DMS53 (cell line): Measurements from ENCODE around the gene SLC30A3.
"Not testable (repeated sequence)": the region's sequence is repeated elsewhere in the genome, so short reads cannot be mapped to it uniquely, and the experiment has no call there.

Source experiments
- DNase-seq: peaks from one replicate; lab custom pipeline; 2025; lab: John Stamatoyannopoulos, UW

Gene SLC30A3, protein sequence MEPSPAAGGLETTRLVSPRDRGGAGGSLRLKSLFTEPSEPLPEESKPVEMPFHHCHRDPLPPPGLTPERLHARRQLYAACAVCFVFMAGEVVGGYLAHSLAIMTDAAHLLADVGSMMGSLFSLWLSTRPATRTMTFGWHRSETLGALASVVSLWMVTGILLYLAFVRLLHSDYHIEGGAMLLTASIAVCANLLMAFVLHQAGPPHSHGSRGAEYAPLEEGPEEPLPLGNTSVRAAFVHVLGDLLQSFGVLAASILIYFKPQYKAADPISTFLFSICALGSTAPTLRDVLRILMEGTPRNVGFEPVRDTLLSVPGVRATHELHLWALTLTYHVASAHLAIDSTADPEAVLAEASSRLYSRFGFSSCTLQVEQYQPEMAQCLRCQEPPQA

DNA sequence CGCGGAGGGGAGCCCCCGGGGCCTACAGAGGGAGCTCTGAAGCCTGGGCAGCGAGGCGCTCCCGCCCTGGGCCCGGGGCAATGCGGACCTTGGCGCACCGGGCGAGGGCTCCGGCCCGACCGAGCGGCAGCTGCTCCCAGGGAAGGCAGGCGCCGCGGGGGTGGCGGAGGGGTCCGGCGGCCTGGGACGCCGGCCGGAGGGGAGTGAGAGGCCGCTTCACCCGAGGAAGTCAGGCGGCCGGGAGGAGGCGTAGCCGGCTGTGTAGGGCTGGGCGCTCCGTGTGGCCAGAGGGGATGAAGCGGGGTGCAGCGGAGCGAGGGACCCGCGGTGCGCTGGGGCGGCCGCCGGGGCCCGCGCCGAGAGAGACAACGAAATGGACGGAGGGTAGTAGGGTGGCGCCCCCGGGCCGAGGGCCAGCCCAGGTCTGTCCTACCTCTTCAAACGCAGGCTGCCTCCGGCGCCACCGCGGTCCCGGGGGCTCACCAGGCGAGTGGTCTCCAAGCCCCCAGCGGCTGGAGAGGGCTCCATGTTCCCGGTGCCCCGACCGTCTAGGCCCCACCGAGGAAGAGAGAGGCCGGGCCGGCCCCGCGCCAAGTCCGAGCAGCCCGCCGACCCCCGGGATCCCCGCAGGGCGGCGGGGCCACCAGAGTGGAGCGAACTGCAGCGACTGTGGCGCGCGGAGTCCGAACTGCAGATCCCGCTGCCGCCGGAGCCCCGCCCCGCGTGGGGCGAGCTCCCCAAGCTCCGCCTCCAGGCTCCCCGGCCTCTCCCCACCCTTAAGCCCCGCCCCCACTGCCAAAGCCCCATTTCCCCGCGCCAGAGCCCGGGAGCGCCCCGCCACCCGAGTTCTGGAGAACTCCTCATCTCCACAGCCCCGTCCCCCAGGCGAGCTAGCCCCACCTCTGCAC, at the start of gene SLC30A3:
Gene SLC30A3, minus strand, starts transcription at position 669 of the 908 bp plus-strand sequence. Its CDS starts 141 bp downstream, at position 528.
- DNase-seq, result peak; percentile 53

DNA sequence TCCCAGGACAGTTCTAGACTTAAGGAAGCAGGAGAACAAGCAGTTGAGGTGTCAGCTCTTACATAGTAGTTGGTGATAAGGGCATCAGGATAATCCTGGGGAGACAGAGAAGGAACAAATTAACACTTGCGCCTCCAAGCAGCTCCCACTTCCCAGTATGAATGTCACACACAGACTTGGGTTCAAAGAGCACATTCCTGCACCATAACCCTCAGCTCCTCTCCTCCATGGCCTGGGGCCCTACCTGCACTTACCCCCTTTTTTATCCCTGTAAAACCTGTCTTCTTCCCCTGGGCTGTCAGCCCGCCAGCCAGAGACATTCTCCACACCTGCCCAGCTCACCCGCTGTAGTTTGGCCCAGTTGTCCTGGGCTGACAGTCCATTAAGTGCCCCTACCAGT, 49.3 kb upstream of the SLC30A3 start:
- DNase-seq, result no peak

DNA sequence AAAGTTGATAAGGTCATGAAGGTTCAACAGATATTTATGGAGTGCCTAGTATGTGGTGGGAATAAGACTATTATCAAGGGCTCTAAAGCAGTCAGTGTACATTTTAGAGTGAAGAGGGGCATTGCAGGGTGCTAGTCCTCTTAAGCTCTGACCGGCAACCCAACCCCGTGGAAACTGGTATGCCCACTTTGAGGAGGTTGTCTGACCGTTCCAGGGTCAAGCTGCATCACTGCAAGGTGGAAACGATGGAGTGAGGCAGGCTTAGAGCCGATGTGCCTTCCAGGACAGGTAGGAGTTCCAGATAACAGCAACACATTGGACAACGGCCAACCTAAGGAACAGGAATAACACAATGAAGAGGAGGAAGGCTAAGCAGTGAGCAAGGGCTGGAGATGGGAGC, 46.8 kb upstream of the SLC30A3 start:
- no peak for DNase-seq

DNA sequence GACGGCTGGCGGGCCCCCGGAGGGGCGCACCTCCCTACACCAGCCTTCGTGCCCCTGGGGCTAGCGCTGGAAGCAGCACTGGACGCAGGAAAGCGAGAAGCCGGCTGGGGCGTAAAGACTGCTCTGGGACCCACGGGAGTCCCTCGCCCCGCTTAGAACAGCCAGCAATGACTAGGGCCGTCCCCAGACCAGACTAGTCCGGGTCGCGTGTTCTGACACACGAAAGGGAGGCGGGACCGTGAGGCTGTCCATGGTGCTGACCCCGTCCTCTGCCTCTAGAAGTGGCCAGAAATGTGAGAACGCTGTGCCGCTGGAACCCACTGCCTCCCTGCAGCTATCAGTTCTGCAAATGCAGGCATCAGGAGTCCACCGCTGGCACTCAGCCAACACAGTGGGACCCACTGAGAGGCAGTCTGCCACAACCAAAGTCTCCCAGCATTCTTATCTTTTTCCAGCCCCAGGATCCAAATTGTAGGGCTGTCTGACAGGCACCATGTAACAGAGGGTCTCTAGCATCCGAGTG, 45.6 kb upstream of the SLC30A3 start, which contains the start of gene UCN:
Gene UCN, minus strand, starts transcription at position 87 of the 523 bp plus-strand sequence. CDS start 550 bp downstream, outside the sequence.
- peak; percentile 13 for DNase-seq

DNA sequence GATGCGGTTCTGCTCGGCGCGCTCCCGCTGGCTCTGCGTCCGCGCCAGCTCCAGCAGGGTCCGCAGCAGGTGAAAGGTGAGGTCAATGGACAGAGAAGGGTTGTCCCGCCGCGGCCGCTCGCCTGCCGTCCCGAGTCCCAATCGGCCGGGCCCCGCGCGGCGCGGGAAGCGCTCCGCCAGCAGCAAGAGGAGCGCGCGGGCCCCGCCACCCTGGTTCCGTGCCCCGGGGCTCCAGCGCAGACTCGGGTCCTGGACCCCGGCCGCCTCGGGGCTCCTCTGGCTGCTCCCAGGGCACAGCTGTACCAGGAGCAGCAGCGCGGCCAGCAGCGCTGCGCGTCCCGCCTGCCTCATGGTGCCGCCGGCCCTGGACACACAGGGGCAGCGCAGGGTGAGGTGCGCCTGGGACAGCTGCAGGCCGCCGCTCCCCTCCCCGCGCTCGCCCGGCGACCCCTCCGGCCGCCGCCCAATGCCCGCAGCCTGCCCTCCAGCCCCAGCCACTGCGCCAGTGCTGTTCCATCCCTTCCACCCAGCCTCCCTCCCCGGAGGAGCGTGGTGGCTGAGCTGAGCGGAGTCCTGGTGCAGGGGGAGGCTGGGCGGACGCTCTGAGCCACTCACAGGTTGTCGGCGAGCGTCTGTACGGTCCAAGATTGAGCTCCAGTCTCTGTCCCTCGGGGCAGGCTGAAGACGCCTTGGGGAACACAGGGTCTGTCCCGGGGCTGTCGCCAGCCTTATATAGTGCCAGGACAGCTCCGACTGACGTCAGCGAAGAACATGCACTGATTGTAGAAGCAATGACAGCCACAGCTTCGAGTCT, 44.9 kb upstream of the SLC30A3 start:
- DNase-seq, result peak; percentile 30

DNA sequence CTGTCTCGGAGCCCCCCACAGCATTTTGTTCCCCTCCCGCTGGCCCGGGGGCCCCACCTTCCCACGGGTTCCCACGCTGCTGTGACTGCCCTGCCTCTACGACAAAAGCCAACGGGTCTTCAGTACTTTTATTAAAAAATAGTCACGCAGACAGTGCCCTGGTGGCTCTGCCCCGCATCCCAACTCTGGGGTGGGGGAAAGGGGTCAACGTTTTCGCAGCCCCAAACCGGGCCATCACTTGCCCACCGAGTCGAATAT, 44.4 kb upstream of the SLC30A3 start:
- no peak for DNase-seq

DNA sequence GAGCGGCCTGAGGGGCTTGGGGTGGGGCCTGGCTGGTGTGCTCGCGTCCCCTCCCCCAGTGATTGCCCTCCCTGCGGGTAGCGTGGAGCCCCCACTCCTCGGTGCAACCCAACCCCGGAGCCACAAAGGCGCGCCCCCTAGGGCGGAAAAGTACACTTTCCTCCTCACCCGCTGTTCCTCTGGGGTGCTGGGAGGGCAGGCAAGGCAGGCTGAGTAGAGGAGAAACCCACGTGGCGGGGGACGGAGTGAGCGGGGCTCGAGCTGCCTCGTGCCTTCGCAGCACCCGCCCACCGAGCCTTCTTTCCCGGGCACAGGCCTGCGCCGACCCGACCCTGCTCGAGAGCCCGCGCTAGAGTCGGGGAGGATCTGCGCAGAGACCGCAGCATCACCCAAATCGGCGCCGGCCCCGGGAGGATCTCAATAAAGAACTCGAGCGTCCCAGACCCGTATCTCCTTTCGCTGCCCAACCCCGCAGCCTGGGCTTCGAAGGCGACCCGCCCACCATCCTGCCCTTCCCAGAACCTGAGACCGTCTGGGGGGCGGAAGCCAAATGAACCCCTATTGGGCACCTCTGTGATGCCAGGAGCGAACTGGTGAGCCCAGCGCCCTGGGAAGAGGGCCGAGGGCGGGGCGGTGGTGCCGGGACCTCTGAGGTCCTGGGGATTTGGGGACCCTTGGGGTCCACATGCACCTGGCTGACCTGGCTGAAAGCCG, 43.9 kb upstream of the SLC30A3 start:
- DNase-seq, result peak; percentile 55

DNA sequence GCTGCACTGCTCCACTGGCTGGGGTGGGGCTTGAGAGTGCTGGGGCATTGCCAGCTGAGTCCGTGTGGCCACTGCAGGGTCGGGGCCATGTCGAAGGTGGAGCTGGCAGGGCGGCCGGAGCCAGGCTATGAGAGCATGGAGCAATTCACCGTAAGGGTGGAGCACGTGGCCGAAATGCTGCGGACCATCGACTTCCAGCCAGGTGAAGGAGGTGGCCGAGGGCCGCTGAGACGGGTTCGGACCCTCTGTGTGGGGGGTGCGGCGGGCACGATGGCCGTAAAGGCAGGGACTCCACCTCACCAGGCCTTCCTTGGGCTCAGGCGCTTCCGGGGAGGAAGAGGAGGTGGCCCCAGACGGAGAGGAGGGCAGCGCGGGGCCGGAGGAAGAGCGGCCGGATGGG, 43.3 kb upstream of the SLC30A3 start:
- DNase-seq, result peak; percentile 55

DNA sequence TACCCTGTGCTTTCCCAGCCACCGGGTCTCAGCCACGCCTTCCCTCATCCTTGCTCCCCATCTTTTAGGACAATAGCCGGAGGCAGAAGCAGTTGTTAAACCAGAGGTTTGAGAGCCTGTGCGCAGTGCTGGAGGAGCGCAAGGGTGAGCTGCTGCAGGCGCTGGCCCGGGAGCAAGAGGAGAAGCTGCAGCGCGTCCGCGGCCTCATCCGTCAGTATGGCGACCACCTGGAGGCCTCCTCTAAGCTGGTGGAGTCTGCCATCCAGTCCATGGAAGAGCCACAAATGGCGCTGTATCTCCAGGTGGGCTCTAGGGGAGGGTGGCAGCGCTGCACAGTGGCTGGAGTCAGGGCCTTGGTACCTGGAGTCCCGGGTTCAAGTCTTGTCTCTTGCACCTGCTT, 42.7 kb upstream of the SLC30A3 start:
- DNase-seq, result no peak

DNA sequence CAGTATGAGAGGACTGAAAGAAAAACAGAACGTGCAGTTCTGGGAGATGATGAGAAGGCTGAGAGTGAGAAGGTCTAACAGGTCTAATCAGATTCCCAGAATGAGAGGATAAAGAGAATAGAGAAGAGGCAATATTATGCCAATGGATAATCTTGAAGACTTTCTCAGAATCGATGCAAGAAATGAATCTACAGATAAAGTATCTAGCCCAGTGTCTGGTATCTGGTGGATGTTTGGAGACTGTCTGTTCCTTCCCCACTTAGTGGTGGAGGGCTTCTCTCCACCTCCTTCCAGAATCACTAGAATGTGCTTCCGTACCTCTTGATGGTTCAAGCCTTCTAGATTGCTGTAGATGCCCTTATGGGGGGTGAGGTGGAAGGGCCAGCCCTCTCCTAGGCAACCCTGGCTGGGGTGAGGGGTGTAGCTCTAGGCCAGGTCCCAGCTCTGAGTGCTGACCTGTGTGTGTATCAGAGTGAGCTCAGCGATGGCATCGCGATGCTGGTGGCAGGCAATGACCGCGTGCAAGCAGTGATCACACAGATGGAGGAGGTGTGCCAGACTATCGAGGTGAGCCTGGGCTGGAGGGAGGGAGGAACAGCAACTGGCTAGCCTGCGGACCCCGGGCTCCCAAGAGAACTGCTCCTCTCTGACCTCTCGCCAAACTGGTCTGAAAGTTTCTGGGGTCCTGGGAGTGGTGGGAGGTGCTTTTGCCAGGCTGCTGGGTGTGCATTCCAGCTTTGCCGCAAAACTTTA, 41.8 kb upstream of the SLC30A3 start:
- peak; percentile 16 for DNase-seq

DNA sequence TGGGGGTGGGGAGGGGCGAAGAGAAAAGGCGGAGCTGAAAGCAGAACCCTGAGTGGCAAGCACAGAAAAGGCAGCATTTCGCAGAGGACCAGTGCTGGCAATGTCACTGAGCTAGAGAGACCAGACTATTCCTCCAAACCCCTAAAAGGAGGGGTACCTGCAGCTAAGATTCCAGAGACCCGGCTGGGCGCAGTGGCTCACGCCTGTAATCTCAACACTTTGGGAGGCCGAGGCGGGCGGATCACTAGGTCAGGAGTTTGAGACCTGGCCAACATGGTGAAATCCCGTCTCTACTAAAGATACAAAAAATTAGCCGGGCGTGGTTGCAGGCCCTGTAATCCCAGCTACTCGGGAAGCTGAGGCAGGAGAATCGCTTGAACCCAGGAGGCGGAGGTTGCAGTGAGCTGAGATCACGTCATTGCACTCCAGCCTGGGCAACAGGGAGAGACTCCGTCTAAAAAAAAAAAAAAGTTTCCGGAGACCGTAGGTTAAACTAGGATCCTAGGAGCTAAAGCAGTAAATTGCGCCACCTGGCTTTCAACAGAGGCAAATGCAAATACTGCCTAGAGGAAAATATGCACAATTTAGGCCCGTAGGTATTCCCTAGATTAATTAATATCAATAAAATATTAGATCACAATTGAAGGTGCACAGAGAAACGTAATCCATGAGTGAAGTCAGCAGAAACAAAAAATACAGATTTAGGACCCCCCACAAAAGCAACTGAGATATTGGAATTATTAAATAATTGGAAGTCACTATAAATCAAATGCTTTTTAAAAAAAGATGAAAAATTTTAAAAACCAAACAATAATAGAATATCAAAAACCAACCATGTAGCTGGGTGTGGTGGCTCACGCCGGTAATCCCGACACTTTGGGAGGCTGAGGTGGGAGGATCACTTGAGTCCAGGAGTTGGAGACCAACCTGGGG, 40.5 kb upstream of the SLC30A3 start:
- peak; percentile 91 for DNase-seq

DNA sequence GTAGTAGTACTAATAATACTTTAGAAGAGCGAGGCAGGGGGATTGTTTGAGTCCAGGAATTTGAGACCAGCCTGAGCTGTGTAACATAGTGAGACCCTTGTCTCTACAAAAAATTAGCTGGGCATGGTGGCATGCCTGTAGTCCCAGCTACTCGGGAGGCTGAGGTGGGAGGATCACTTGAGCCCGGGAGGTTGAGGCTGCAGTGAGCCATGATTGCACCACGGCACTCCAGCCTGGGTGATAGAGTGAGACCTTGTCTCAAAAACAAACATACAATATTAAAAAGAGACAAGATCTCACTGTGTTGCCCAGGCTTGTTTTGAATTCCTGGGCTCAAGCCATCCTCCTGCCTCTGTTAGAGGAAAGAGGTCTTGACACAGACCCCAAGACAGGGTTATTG, 37.8 kb upstream of the SLC30A3 start:
- DNase-seq, result not testable (repeated sequence)

DNA sequence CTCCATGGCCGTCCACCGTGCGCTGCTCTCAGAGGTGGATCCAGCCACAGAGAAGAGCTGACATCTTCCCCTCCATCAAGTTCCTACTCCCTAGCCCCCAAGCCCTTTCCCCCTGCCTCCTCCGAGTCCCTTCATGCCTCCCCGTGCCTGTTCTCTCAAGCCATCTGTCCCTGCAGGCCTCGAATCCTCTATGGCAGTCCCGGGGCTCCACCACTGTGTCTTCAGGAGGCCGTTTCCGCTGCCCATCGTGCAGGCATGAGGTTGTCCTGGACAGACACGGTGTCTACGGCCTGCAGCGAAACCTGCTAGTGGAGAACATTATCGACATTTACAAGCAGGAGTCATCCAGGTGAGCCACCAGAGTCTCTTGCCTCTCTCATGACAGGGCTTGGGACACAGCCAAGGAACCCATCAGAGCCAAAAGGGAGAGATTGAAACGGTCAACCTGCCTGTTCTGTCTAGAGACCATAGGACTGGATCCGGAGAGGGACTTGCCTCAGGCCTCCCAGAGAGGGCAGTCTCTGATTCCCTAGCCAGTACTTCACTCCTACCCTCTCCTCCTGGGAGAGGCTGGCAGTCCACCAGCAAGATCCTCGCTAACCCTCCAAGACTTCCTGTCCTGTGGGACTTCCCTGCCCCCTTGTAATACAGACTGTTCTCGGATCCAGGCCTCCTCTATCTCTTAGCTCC, 35.7 kb upstream of the SLC30A3 start:
- peak; percentile 18 for DNase-seq

DNA sequence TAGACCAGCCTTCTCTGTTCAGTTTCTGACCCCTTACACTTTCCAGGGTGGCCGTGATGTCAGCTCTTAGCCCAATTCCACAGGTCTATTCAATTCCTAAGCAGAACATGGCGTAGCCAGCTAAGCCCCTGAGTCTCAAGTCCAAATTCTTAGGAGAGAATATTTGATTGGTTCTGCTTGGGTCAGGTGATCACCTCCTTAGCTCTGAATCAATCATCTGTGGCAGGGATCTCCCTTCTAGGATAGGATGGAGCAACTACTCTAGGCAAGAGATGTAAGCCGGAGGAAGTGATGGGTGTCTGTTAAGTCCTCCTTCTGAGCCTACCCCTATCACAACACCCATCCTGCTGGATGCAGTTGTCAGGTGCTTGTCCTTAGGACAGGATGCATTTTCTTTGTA, 34.3 kb upstream of the SLC30A3 start:
- DNase-seq, result no peak

DNA sequence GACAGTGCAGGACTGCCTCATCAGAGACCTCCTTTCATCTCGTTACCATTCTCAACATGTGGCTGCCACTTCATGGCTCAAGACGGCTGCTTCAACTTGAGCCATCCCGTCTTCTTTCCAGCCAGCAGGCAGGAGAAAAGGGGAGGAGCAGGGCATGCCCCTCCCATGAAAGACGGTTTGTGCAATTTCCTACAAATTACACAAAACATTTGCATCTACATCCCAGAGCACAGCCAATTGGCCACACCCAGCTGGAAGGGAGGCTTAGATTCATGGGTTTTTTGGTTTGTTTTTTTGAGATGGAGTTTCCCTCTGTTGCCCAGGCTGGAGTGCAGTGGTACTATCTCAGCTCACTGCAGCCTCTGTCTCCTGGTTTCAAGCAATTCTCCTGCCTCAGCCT, 33.6 kb upstream of the SLC30A3 start:
- DNase-seq, result no peak

DNA sequence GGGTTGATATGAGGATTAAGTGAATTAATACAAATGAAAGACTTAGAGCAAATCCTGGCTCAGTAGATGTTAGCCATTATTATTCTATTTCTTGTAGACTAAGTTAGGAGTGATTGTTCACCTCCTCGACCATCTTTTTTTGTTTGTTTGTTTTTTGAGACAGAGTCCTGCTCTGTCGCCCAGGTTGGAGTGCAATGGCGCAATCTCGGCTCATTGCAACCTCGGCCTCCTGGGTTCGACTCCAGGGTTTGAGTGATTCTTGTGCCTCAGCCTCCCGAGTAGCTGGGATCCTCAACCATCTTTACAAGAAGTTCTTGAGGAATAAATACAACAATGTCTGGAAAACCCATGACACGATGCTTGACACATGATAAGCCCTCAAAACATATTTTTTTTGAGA, 32.1 kb upstream of the SLC30A3 start:
- no peak for DNase-seq

DNA sequence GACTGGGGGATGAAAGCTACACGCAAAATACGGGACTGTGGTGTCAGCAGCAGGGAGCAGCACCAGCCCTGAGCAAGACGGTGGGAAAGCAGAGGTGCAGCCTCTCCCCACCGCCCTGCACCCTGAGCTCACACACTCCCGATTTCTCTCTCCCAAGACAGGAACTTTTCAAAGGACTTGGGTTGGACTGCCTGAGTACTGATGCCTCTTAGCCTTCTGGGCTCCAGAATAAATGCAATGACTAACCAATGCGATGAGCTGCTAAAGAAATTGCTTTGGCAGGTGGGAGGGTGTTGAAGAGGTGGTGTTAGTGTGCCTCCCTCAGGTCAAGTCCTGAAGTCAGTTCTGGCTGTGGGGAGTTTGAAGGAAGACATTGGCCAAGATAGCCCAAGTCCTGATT, 29.0 kb upstream of the SLC30A3 start:
- DNase-seq, result peak; percentile 19

DNA sequence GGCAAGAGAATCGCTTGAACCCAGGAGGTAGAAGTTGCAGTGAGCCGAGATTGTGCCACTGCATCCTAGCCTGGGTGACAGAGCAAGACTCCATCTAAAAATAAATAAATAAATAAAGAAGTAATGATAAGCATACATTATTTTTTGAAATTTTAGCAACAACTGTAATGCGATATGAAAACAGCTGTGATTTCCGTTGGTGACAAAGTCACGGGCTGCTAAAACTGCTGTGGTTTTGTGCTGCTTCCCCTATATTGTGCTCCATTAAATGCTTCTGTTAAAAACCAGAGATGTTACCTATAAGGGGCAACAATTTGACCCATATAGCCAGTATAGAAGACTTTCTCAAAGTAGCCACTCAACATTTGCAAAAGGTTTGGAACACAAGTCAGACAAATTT, 27.7 kb upstream of the SLC30A3 start:
- DNase-seq, result no peak

DNA sequence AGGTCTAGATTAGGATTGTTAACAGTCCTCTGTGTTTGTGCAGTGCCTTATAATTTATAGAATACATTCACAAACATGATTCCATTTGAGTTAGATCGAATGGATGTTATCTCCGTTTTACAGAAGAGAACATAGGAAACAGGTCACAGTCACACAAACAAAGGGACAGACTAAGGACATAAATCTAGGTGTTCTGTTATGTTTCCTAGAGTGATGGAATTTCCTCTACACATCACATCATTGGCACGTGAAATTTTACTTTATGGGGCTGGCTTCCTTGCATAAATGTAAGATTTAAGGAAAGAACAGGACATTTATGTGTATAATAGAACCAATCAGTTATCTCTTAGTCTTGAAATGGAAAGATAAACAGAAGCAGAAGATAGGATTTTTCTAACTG, 25.8 kb upstream of the SLC30A3 start:
- DNase-seq, result no peak
